WI38 (cell line): ENCODE measurements around the gene TMEM35B.
"Not testable (repeated sequence)": the region's sequence is repeated elsewhere in the genome, so short reads cannot be mapped to it uniquely, and the experiment has no call there.

Experiments
- H3K4me3 ChIP-seq: 2 replicates; pipeline ENCODE4 v1.5.1; 2011; ENCODE audit warnings: low read depth, mild to moderate bottlenecking, control low read depth, low read length
- TF ChIP-seq, protein P1 (sequence below): IDR thresholded peaks from 2 replicates; pipeline ENCODE4 v1.5.1; 2012; ENCODE audit warnings: low read depth, mild to moderate bottlenecking, control low read depth, low read length

Gene TMEM35B

DNA sequence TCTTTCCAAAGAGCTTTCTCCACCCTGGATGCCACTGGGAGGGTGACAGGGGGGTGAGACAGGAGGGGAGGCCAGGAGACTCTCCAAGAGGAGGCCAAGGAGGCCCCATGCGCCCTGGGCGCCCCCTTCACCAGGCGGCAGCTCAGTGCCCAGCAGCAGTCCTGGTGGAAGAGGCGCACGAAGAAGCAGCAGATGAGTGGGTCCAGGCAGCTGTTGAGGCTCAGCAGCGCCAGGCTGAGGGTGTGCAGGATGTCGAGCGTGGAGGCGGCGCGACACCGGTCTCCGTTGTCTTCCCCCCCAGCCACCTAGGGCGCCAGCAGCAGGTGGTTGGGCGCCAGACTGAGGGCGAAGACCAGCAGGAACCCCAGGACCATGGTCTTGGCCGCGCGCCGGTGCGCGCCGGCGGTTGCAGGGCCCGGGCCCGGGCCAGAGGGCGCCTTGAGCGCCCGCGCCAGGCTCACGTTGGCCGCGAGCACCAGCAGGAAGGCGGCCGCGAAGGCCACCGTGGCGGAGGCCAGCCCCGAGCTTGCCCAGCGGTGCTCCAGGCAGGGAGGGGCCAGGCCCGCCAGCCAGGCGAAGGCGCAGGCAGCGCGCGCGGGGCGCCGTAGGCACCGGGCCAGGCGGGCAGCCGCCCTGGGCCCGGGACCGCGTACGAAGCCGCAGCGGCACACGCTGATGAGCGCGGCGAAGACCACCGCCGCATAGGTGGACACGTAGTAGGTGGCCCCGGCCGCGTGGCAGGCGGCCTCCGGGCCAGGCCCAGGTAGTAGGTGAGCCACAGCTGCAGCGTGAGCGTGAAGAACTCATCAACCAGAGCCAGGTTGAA, 8.6 kb downstream of the TMEM35B start:
- no peak overlapping the region for H3K4me3 ChIP-seq
- TF ChIP-seq, protein P1, sequence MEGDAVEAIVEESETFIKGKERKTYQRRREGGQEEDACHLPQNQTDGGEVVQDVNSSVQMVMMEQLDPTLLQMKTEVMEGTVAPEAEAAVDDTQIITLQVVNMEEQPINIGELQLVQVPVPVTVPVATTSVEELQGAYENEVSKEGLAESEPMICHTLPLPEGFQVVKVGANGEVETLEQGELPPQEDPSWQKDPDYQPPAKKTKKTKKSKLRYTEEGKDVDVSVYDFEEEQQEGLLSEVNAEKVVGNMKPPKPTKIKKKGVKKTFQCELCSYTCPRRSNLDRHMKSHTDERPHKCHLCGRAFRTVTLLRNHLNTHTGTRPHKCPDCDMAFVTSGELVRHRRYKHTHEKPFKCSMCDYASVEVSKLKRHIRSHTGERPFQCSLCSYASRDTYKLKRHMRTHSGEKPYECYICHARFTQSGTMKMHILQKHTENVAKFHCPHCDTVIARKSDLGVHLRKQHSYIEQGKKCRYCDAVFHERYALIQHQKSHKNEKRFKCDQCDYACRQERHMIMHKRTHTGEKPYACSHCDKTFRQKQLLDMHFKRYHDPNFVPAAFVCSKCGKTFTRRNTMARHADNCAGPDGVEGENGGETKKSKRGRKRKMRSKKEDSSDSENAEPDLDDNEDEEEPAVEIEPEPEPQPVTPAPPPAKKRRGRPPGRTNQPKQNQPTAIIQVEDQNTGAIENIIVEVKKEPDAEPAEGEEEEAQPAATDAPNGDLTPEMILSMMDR: no peak

DNA sequence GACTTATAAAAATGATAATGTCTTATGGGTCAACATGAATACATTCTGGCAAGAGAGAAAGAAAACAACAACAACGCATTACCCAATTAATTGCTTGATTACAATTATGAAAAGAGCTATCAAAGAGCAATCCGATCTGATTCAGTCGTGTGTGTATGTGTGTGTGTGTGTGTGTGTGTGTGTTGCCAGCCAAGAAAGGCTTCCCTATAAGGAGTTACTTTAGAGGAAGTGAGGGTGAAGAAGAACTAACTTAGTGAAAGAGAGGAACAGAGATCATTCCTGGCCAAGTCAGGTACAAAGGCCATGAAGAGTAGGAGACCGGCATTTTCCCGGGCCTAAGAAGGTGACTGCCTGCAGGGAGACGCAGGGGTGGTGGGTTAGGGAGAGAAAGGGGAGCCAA, 9.4 kb downstream of the TMEM35B start:
- TF ChIP-seq, protein P1: no peak
- H3K4me3 ChIP-seq: no peak overlapping the region

DNA sequence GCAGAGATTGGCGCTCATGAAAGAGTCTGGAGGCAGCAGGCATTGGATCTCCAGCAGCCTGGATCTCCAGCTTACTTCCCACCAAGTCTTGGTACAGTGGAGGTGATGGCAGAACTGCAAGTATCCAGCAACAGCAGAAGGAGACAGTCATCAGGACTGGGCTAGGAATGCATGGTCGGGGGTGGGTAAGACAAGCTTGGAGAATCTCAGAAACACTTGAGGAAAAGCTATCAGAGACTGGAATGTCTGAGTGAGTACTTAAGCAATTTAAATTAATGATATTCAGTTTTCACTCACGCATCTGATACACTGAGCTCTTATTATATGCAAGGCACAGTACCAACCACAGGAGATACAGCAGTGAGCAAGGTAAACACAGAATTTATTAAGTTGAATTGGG, 9.8 kb downstream of the TMEM35B start:
- H3K4me3 ChIP-seq: no peak overlapping the region
- TF ChIP-seq, protein P1: no peak

DNA sequence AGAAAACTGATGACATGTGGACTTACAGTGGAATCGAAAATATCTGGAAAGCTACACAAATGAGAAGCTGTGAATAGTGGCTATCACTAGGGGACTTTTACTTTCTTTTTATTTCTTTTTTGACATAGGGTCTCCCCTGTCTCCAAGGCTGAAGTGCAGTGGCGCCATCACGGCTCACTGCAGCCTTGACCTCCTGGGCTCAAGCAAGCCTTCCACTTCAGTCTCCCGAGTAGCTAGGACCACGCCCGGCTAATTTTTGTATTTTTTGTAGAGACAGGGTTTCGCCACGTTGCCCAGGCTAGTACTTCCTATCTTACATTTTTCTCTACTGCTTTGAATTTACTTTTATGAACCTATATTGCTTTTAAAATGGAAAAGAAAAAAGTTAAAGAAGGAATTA, 10.5 kb downstream of the TMEM35B start:
- H3K4me3 ChIP-seq: no peak overlapping the region
- TF ChIP-seq, protein P1: no peak

DNA sequence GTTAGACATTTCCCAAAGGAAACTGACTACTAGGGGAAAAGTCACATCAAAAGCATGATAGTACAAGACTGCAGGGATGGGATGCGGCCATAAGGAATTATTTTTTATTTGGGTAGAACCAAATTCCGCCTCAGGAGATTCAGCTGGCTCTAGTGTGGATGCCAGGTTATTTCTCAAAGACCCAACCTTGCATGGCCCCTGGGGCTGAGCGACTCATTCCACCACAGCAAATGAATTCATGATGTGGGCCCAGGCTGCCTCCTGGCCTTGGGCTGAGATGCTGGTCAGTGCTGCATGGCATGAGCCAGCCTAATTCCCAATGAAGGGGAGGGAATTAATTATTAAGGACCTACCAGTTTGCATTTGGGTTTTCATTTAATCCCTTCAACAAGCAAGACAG, 11.8 kb downstream of the TMEM35B start:
- TF ChIP-seq, protein P1: no peak
- H3K4me3 ChIP-seq: no peak overlapping the region

DNA sequence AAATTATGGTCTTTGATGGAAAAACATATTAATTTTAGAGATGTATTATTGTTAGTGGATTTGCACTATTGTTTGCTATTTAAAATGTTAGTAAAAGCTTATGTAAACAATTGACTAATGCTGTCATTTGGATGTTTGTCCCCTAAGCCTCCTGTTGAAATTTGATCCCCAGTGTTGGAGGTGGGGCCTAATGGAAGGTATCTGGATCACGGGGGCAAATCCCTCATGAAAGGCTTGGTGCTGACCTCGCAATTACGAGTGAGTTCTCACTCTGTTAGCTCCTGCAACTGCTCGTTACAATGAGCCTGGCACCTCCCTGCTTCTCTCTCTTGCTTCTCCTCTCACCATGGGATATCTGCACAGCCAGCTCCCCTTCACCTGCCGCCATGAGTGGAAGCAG, 14.3 kb downstream of the TMEM35B start:
- TF ChIP-seq, protein P1: no peak
- no peak overlapping the region for H3K4me3 ChIP-seq

DNA sequence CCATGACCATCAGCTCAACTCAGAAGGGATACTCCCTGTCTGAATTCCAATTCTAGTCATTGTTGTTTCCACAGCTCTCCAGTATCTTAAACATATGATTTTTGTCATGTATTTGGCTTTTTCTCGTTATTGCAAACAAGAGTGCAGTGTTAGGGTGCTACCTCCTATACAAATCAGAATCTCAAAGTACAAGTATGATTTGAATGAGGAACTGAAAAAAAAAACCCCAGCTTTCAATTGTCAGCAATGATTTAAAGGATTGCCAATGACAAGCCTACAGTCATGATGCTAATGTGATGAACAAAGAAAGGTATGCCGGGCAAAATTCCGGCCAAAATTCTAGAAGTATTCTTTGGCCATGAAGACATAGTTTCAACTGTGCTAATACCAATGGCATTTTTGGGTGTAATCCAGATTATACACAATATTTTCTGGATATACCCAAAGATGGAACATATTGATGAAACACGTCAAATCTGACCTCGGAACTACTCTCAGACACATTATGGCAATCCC, 14.9 kb downstream of the TMEM35B start:
- TF ChIP-seq, protein P1: no peak
- no peak overlapping the region for H3K4me3 ChIP-seq

DNA sequence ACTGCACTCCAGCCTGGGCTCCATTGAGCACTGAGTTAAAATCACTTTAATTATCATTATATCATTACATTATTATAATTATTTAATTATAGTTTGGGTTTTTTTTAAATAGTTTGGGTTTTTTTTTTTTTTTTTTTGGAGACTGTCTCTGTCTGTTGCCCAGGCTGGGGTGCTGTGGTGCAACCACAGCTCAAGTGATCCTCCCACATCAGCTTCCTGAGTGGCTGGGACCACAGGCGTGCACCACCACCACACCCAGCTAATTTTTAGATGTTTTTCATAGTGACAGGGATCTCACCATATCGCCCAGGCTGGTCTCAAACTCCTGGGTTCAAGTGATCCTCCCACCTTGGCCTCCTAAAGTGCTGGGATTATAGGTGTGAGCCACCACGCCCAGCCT, 16.9 kb downstream of the TMEM35B start:
- not testable (repeated sequence) for H3K4me3 ChIP-seq

DNA sequence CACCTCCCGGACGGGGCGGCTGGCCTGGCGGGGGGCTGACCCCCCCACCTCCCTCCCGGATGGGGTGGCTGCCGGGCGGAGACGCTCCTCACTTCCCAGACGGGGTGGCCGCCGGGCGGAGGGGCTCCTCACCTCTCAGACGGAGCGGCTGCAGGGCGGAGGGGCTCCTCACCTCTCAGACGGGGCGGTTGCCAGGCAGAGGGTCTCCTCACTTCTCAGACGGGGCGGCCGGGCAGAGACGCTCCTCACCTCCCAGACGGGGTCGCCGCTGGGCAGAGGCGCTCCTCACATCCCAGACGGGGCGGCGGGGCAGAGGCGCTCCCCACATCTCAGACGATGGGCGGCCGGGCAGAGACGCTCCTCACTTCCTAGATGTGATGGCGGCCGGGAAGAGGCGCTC, 17.5 kb downstream of the TMEM35B start:
- not testable (repeated sequence) for H3K4me3 ChIP-seq
